ENCODE measurements around the gene C6orf89. TPM values are rescaled to one million over a fixed set of nuclear protein-coding genes. Genes with fewer than 3 reads are reported as not detected.

The C6orf89 gene
- total and polyA plus RNA-seq, 4 donors: 22.9 to 59.5 (median 39.4) TPM

DNA sequence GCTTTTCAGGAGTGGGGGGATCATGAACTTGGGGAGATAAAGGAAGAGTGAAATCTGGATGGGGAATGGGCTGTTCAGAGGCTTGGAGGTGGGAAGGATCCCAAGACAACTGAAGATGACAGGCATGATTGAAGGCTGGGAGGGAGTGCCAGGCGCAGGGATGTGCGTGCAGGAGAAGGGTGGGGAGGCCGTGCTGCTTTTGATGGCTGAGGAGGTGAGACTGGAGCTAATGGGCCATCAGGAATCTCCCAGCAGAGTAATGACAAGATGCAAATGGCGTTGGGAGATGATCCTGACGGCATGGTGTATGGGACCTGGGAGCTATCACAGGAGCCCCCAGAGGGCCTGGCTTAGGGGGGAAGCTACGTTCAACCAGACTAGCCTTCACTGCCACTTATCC lies 48.1 kb upstream of the C6orf89 start:
- H3K27me3 ChIP-seq (ENCODE audit: control insufficient read depth in 3 of 3, insufficient read depth in 3 of 3, low read length in 2 of 3): peaks cover 0 to 25% (median 0%) of the 10 kb centered on the region in 3 donors
- TF ChIP-seq, protein P1, sequence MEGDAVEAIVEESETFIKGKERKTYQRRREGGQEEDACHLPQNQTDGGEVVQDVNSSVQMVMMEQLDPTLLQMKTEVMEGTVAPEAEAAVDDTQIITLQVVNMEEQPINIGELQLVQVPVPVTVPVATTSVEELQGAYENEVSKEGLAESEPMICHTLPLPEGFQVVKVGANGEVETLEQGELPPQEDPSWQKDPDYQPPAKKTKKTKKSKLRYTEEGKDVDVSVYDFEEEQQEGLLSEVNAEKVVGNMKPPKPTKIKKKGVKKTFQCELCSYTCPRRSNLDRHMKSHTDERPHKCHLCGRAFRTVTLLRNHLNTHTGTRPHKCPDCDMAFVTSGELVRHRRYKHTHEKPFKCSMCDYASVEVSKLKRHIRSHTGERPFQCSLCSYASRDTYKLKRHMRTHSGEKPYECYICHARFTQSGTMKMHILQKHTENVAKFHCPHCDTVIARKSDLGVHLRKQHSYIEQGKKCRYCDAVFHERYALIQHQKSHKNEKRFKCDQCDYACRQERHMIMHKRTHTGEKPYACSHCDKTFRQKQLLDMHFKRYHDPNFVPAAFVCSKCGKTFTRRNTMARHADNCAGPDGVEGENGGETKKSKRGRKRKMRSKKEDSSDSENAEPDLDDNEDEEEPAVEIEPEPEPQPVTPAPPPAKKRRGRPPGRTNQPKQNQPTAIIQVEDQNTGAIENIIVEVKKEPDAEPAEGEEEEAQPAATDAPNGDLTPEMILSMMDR (IDR thresholded peaks at IDR 0.05; ENCODE audit: control extremely low read depth, extremely low read depth): no peak
- H3K9ac ChIP-seq (ENCODE audit: insufficient read depth in 1 of 2, low read length in 2 of 2): no peak overlapping the region
- 94 to 98% methylated on average over 6 of the region's 6 CpGs for WGBS, 2 donors
- no peak overlapping the region for H3K4me3 ChIP-seq
- peaks cover 0 to 20% (median 15%) of the 10 kb centered on the region in 5 donors for H3K4me1 ChIP-seq (ENCODE audit: control insufficient read depth in 5 of 5, insufficient read depth in 5 of 5, low read length in 5 of 5)
- no peak overlapping the region for H3K27ac ChIP-seq (ENCODE audit: low read depth in 1 of 2, low read length in 1 of 2)
- H3K9me3 ChIP-seq (ENCODE audit: control insufficient read depth in 4 of 4, insufficient read depth in 3 of 4, low read length in 3 of 4): no peaks in the 10 kb centered on the region
- DNase-seq: no peak
- H3K36me3 ChIP-seq (ENCODE audit: control insufficient read depth in 4 of 4, insufficient read depth in 4 of 4, low read length in 4 of 4): no peaks in the 10 kb centered on the region
- ATAC-seq (ENCODE audit: insufficient read depth, low FRiP score): no peak

DNA sequence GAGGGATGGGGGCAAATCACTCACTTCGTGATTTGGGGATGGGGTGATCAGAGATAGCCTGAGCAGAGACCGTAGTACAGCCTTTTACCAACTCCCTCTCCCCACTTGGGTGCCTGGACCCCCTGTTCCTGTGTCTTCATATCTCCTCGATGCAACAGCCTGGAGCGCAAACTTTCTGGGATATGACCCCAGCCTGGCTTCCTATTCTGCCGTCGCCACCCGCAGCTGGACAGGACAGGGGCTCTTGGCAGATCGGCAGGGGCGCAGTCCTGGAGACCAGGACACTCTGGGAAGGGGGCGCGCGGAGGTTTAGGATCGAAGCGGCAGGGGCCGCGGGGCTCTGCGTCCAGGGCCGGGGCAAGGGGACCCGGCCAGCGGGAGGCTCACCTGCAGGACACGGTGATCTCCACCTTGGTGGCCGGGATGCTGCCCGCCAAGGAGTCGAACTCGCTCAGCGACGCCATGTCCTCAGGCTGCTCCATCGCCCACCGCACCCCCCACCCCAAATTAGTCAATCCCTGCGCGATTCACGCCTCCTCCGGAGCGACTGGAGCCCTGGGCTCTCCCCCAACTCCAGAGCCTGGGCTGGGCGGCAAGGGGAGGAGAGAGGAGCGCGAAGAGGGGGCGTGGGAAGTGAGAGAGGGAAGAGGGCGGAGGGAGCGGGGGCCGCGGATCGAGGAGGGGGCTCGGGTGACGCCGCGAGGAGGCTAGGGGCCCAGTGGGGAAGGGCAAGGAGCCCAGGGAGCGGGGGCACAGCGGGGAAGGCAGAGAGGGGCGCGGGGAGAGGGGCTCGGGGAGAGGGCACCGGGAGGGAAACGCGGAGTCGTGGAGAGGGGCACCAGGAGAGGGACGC lies 46.6 kb upstream of the C6orf89 start, which contains the start of gene CPNE5:
Gene CPNE5 (minus strand): TSS at position 549 of the 853 bp plus-strand sequence. CDS start 67 bp downstream, at position 482.
- 9 to 14% methylated on average over 51 to 57 of the region's 57 CpGs for WGBS, 2 donors
- H3K9me3 ChIP-seq (ENCODE audit: control insufficient read depth in 4 of 4, insufficient read depth in 3 of 4, low read length in 3 of 4): no peaks in the 10 kb centered on the region
- DNase-seq (peak; percentile 63 to 72 (median 71)), ATAC-seq (ENCODE audit: insufficient read depth, low FRiP score) (no peak)
- H3K27me3 ChIP-seq (ENCODE audit: control insufficient read depth in 3 of 3, insufficient read depth in 3 of 3, low read length in 2 of 3): peaks cover 0 to 26% (median 0%) of the 10 kb centered on the region in 3 donors
- H3K9ac ChIP-seq (ENCODE audit: insufficient read depth in 1 of 2, low read length in 2 of 2): no peak within 1 kb of the TSS
- no peak within 1 kb of the TSS for H3K4me3 ChIP-seq
- peaks cover 0 to 20% (median 15%) of the 10 kb centered on the region in 5 donors for H3K4me1 ChIP-seq (ENCODE audit: control insufficient read depth in 5 of 5, insufficient read depth in 5 of 5, low read length in 5 of 5)
- H3K36me3 ChIP-seq (ENCODE audit: control insufficient read depth in 4 of 4, insufficient read depth in 4 of 4, low read length in 4 of 4): no peaks in the 10 kb centered on the region
- H3K27ac ChIP-seq (ENCODE audit: low read depth in 1 of 2, low read length in 1 of 2): peak within 1 kb of the TSS in 1 of 2 donors; percentile 21
- TF ChIP-seq, protein P1 (IDR thresholded peaks at IDR 0.05; ENCODE audit: control extremely low read depth, extremely low read depth): no peak

GRCh38 chr6:36839749-36840431 lies 45.9 kb upstream of the C6orf89 start:
- TF ChIP-seq, protein P1 (IDR thresholded peaks at IDR 0.05; ENCODE audit: control extremely low read depth, extremely low read depth): no peak
- peaks cover 0 to 27% (median 0%) of the 10 kb centered on the region in 3 donors for H3K27me3 ChIP-seq (ENCODE audit: control insufficient read depth in 3 of 3, insufficient read depth in 3 of 3, low read length in 2 of 3)
- 2 to 3% methylated on average over 32 to 70 of the region's 70 CpGs for WGBS, 2 donors
- H3K36me3 ChIP-seq (ENCODE audit: control insufficient read depth in 4 of 4, insufficient read depth in 4 of 4, low read length in 4 of 4): no peaks in the 10 kb centered on the region
- H3K27ac ChIP-seq (ENCODE audit: low read depth in 1 of 2, low read length in 1 of 2): peak overlapping the region in 1 of 2 donors; percentile 21
- DNase-seq: peak; percentile 62 to 75 (median 69)
- H3K4me1 ChIP-seq (ENCODE audit: control insufficient read depth in 5 of 5, insufficient read depth in 5 of 5, low read length in 5 of 5): peaks cover 0 to 20% (median 15%) of the 10 kb centered on the region in 5 donors
- H3K9me3 ChIP-seq (ENCODE audit: control insufficient read depth in 4 of 4, insufficient read depth in 3 of 4, low read length in 3 of 4): no peaks in the 10 kb centered on the region
- no peak overlapping the region for H3K4me3 ChIP-seq
- no peak overlapping the region for H3K9ac ChIP-seq (ENCODE audit: insufficient read depth in 1 of 2, low read length in 2 of 2)
- peak; percentile 35 for ATAC-seq (ENCODE audit: insufficient read depth, low FRiP score)
